Measurements from ENCODE around the gene CST9.

GRCh38 chr20:23554401-23554800 is 51.3 kb downstream of the CST9 start:
- no peak for TF ChIP-seq PKNOX1 (IDR thresholded peaks at IDR 0.05)
- TF ChIP-seq ARNT (IDR thresholded peaks at IDR 0.05): no peak
- TF ChIP-seq ZNF232 (CRISPR knock-in tag; IDR thresholded peaks at IDR 0.05): no peak
- no peak for TF ChIP-seq CTCF (IDR thresholded peaks at IDR 0.05 in 2 of 3, conservative IDR thresholded peaks at IDR 0.05 in 1 of 3; ENCODE audit: insufficient read depth in 2 of 3, low read depth in 1 of 3, low read length in 3 of 3)
